Kidney (tissue), 14 donors: ENCODE measurements around the gene INIP. TPM values are rescaled to one million over a fixed set of nuclear protein-coding genes. Genes with fewer than 3 reads are reported as not detected.

Experiments
- DNase-seq, 5 donors: peaks; one replicate each; pipeline ENCODE4 v3.0.0-alpha.2; 2013 to 2020
- FAIRE-seq: peaks from 2 replicates; lab custom pipeline; 2012; peaks lifted over from hg19 to GRCh38; lab: Jason Lieb, UNC
- H3K27ac ChIP-seq, 2 donors: one replicate each; pipeline ENCODE4 v1.7.0; 2013; ENCODE audit warnings: low read depth in 2 of 2, low read length in 2 of 2, inconsistent platforms in 1 of 2
- H3K27me3 ChIP-seq: one replicate; pipeline ENCODE4 v1.7.1; 2013; ENCODE audit warnings: low read length, inconsistent platforms; ENCODE audit not compliant: control insufficient read depth, insufficient read depth
- H3K36me3 ChIP-seq, 3 donors: one replicate each; pipeline versions ENCODE4 v1.7.0 to v1.7.1; 2013; ENCODE audit warnings: low read length in 3 of 3, control low read depth in 1 of 3, inconsistent platforms in 1 of 3; ENCODE audit not compliant: insufficient read depth in 3 of 3, control insufficient read depth in 2 of 3
- H3K4me1 ChIP-seq, 3 donors: one replicate each; pipeline versions ENCODE4 v1.7.0 to v1.7.1; 2013; ENCODE audit warnings: low read length in 3 of 3, inconsistent platforms in 1 of 3, low read depth in 1 of 3; ENCODE audit not compliant: control insufficient read depth in 2 of 3, insufficient read depth in 2 of 3
- H3K4me3 ChIP-seq, 3 donors: one replicate each; pipeline versions ENCODE4 v1.7.0 to v1.8.1; 2013; ENCODE audit warnings: low read length in 3 of 3, control low read depth in 1 of 3, inconsistent platforms in 1 of 3
- H3K9ac ChIP-seq, 3 donors: one replicate each; pipeline versions ENCODE4 v1.7.0 to v1.7.1; 2013; ENCODE audit warnings: low read length in 3 of 3, control low read depth in 1 of 3, inconsistent platforms in 1 of 3
- H3K9me3 ChIP-seq, 3 donors: one replicate each; pipeline versions ENCODE4 v1.7.0 to v1.7.1; 2013; ENCODE audit warnings: low read length in 3 of 3, control low read depth in 1 of 3, inconsistent platforms in 1 of 3; ENCODE audit not compliant: control insufficient read depth in 2 of 3, insufficient read depth in 1 of 3
- CTCF ChIP-seq: IDR thresholded peaks from 3 replicates; pipeline ENCODE4 v1.5.1; 2012; ENCODE audit warnings: mild to moderate bottlenecking, moderate library complexity, borderline replicate concordance; ENCODE audit not compliant: insufficient read depth; ENCODE audit errors: extremely low read depth
- intact Hi-C: fragments of 100-400 bp; cut with DNase I; formaldehyde crosslinking; loops from one replicate; pipeline ENCODE4 v1.11.1; 2022
- polyA plus RNA-seq: library from polyadenylated mRNA; stranded (reverse); fragments of 350-450 nt; fragmentation: Illumina TruSeq; extraction: RNeasy Lipid Tissue Mini Kit (QIAGEN cat#74804); gene quantifications from one replicate; pipeline ENCODE4 v1.2.3, GENCODE V29; 2014; ENCODE audit warnings: low read depth, low replicate concordance; ENCODE audit not compliant: insufficient read depth
- total RNA-seq: library from RNA; stranded (reverse); fragmentation: NEBNext Ultra II Directional; extraction: Animal tissue kit (Norgen Biotek cat#: 25700); gene quantifications from one replicate; pipeline ENCODE4 v1.2.1, GENCODE V29; 2021
- donor health status: control.
- donor health status: control.
- donor health status: control.
- donor health status: control.
- donor health status: control.
- donor health status: DM: yes; HTN: yes; CAD: no.
- donor health status: Normal renal cell carcinoma (clear cell type).

Gene INIP
- total and polyA plus RNA-seq, 2 donors from 2014 or later, result 14.5 to 25.7 TPM

DNA sequence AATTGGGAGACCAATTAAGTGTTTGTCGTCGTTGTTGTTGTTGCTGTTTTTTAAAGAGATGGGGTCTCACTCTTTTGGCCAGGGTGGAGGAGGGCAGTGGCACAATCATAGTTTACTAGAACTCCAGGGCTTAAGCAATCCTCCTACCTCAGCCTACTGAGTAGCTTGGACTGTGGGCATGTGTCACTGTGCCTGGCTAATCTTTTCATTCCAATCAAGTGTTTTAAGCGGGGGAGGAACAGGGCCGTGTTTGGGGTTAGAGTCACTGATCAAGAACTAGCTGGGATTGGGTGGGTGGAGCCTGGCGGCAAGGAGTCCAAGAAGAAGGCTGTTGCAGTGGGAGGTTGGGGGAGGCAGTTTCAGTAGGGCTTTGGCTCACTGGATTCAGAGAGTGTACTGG, 46.4 kb upstream of the INIP start:
- Histone ChIP-seq H3K4me3 (peak overlapping the region in 1 of 3 donors; percentile 14), H3K27me3 (no peaks in the 10 kb centered on the region), H3K9ac (no peak overlapping the region), H3K36me3 (no peaks in the 10 kb centered on the region), H3K4me1 (peaks cover 0 to 4% (median 0%) of the 10 kb centered on the region in 3 donors), H3K9me3 (no peaks in the 10 kb centered on the region), H3K27ac (peak overlapping the region in 1 of 2 donors; percentile 59)
- TF ChIP-seq CTCF, result no peak
- intact Hi-C loops, result no loop called here
- FAIRE-seq (no peak), DNase-seq (peak in 4 of 5 donors; percentile 57 to 75 (median 68))

DNA sequence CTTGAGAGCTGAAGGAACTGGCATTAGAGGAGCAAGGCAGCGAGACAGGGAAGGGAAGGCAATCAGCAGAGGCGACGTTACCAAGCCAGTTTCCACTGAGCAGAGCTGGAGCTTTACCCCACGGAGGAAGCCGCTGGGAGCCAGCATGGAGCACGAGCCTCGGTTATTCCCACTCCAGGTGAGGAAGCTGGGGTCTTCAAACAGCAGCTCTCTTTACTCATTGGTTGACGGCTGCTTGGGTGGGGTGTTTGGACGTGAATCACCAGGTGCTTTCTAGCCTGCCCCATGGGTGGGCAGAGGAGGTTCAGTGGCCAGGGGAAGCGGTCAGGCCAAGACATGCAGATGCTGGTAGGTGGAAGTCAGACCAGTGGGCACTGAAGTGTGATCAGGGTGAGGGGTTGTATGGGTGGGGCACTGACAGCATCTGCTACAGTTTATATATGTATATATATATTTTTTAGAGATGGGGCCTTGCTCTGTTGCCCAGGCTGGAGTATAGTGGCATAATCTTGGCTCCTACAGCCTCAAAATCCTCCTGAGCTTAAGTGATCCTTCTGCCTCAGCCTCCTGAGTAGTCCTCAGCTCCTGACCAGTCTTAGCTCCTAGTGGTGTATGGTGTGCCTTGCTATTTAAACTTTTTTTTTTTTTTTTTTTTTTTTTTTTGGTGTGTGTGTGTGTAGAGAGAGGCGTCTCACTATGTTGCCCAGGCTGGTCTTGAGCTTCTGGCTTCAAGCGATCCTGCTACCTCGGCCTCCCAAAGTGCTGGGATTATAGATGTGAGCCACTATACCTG, 45.0 kb upstream of the INIP start:
- H3K4me3 ChIP-seq, result no peak overlapping the region
- no peak for FAIRE-seq

GRCh38 chr9:112761912-112762655, 44.2 kb upstream of the INIP start:
- H3K9ac ChIP-seq, result no peak overlapping the region
- FAIRE-seq, result no peak
- intact Hi-C loops, result no loop called here

More for the DNA sequence above, 45.0 kb upstream of the INIP start:
- Histone ChIP-seq H3K27me3 (no peaks in the 10 kb centered on the region), H3K9me3 (no peaks in the 10 kb centered on the region), H3K36me3 (no peaks in the 10 kb centered on the region), H3K4me1 (peaks cover 0 to 4% (median 0%) of the 10 kb centered on the region in 3 donors), H3K9ac (no peak overlapping the region), H3K27ac (no peak overlapping the region)
- no peak for TF ChIP-seq CTCF
- no peak for DNase-seq
- intact Hi-C loops, result no loop called here

More at GRCh38 chr9:112761912-112762655, 44.2 kb upstream of the INIP start:
- peak in 2 of 5 donors; percentile 51 to 55 for DNase-seq
- Histone ChIP-seq H3K27ac (no peak overlapping the region), H3K36me3 (no peaks in the 10 kb centered on the region), H3K4me1 (peaks cover 0 to 4% (median 0%) of the 10 kb centered on the region in 3 donors), H3K27me3 (no peaks in the 10 kb centered on the region), H3K4me3 (no peak overlapping the region), H3K9me3 (no peaks in the 10 kb centered on the region)
- TF ChIP-seq CTCF, result no peak
